ENCODE results near the gene FBXL15. TPM values are rescaled to one million over a fixed set of nuclear protein-coding genes. Genes with fewer than 3 reads are reported as not detected.
A peak's percentile ranks its signal among the peaks of the same experiment; 100 is the strongest.

The FBXL15 gene
- total RNA-seq, 4 donors from 2014 or later, result 18.6 to 41.9 (median 26.1) TPM

DNA sequence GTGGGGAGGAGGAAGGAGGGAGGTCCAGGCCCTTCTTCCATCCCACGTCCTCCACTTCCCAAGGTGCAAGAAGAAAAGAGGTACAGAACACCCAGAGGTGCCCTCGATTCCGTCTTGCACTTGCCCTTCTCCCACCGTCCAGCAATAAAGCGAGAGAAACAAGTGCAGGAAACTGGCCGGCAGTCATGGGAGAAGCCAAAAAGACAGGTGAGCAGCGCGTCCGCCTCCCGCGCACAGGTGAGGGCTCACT is 29.4 kb downstream of the FBXL15 start:
- Histone ChIP-seq H3K4me1 (peaks cover 0 to 23% (median 6%) of the 10 kb centered on the region in 3 donors), H3K4me3 (peak overlapping the region; percentile 62 to 89), H3K27ac (peak overlapping the region; percentile 0 to 93 (median 87)), H3K36me3 (no peaks in the 10 kb centered on the region), H3K9me3 (no peaks in the 10 kb centered on the region), H3K27me3 (no peaks in the 10 kb centered on the region)
- no peak for TF ChIP-seq POLR2AphosphoS5 (IDR thresholded peaks at IDR 0.05)
- TF ChIP-seq CTCF (IDR thresholded peaks at IDR 0.05), result no peak
- no peak for TF ChIP-seq EP300 (IDR thresholded peaks at IDR 0.05)
- no peak for TF ChIP-seq POLR2A (IDR thresholded peaks at IDR 0.05)
- 0% methylated on average over 1 of the region's 11 CpGs; no CpG with 5 or more reads in 1 of the 2 donors for WGBS, 2 donors (ENCODE audit: low coverage in 1 of 2)
- peak; percentile 1 for ATAC-seq

- peaks cover 0 to 23% (median 6%) of the 10 kb centered on the region in 3 donors for H3K4me1 ChIP-seq
- WGBS, 2 donors (ENCODE audit: low coverage in 1 of 2), result no CpG with 5 or more reads among the region's 104 CpGs
- no peaks in the 10 kb centered on the region for H3K36me3 ChIP-seq
- no peaks in the 10 kb centered on the region for H3K9me3 ChIP-seq
- peak; percentile 94 for ATAC-seq
- no peaks in the 10 kb centered on the region for H3K27me3 ChIP-seq
- peak overlapping the region; percentile 6 to 93 (median 87) for H3K27ac ChIP-seq
- peak in 3 of 4 experiments; percentile 1 to 31 (median 14) for TF ChIP-seq CTCF (IDR thresholded peaks at IDR 0.05)
- no peak for TF ChIP-seq EP300 (IDR thresholded peaks at IDR 0.05)
- TF ChIP-seq POLR2A (IDR thresholded peaks at IDR 0.05), result peak; percentile 61 to 69
- TF ChIP-seq POLR2AphosphoS5 (IDR thresholded peaks at IDR 0.05), result no peak
- H3K4me3 ChIP-seq, result peak overlapping the region; percentile 62 to 89
Observed at GRCh38 chr10:102450374-102451104, 29.9 kb downstream of the FBXL15 start.

DNA sequence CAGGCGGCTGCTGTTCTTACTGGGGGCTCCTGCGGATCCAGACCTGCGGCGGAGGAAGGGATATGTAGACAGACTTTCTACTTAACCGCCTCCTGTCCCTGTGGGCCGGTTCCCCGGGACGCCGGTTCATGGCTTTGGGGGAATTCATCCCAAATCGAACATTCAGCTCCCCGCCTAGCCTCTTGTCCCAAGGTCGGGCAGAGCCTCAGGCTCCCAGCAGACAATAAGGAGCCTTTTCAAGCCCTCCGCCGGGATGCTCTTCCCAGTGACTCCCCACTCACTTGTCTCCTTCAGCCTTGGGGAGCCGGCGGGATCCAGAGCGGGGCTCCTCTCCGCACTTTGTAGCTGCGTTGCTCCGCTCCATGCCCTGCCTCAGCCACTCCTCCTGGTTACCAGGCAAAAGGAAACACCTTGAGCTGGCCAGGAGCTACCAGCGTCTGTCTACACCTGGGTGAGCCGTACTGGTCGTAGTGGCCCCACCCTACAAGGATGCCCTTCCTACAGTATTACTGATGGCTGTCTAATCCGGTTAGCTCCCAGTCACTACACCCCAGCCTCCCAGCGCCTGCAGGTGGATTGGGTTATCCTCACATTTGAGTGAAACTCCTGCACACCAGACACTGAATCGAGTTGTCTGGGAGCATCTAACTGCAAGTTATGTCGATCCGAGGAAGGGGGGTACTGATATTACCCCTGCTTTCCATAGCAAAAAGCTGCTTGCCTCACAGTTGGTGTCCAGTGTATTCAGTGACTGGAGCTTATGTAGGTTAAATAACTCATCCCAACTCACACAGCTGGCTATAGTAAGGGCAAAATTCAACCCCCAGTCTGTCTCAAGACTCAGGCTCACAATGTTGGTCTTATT is 30.7 kb downstream of the FBXL15 start, which contains the start of gene C10orf95:
Gene C10orf95 (minus strand): TSS at position 439 of the 865 bp plus-strand sequence. CDS start 450 bp downstream, outside the sequence.
- TF ChIP-seq POLR2AphosphoS5 (IDR thresholded peaks at IDR 0.05), result no peak
- no peak for TF ChIP-seq EP300 (IDR thresholded peaks at IDR 0.05)
- TF ChIP-seq CTCF (IDR thresholded peaks at IDR 0.05), result no peak
- no peak for TF ChIP-seq POLR2A (IDR thresholded peaks at IDR 0.05)
- ATAC-seq, result no peak
- WGBS, 2 donors (ENCODE audit: low coverage in 1 of 2), result 0 to 40% methylated on average over 2 to 16 of the region's 28 CpGs

DNA sequence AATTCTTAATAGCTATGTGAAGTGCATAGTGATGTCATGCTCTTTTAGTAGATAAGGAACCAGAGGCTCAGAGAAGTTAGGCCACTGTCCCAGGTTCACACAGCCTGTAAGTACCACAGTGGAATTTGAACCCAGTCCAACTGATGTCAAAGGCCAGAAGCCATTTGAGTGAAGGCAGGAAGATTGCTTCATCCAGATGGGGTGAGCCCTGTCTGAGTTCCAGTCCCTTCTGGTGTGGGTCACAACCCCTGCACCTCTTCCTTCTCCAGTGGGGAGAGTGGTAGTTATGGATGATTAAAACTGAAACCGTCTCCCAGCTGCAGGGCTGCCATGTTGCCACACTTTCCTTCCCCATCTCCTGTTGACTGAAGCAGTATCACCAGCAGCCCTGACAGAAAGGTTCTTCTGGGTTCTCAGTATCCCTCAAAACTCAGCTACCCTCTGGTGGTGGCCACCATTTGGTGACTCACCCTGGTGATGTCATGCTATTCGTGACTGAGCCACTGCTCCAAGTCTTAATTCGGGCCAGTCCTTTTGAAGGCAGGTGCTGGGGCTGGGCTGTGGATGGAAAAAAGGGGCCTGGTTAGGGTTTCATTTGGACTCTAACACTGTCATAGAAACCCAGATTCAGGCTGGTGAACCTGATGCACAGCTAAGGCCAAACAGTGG is 32.2 kb downstream of the FBXL15 start:
- 36 to 67% methylated on average over 1 to 3 of the region's 3 CpGs for WGBS, 2 donors (ENCODE audit: low coverage in 1 of 2)
- TF ChIP-seq POLR2AphosphoS5 (IDR thresholded peaks at IDR 0.05) (no peak), POLR2A (IDR thresholded peaks at IDR 0.05) (no peak), CTCF (IDR thresholded peaks at IDR 0.05) (no peak), EP300 (IDR thresholded peaks at IDR 0.05) (no peak)
- Histone ChIP-seq H3K4me1 (peaks cover 0 to 23% (median 6%) of the 10 kb centered on the region in 3 donors), H3K27ac (peak overlapping the region in 3 of 4 donors; percentile 31 to 40 (median 32)), H3K9me3 (no peaks in the 10 kb centered on the region), H3K4me3 (no peak overlapping the region), H3K36me3 (no peaks in the 10 kb centered on the region), H3K27me3 (no peaks in the 10 kb centered on the region)
- peak; percentile 21 for ATAC-seq

More for the DNA sequence above, 30.7 kb downstream of the FBXL15 start, which contains the start of gene C10orf95:
- Histone ChIP-seq H3K36me3 (no peaks in the 10 kb centered on the region), H3K4me3 (peak within 1 kb of the TSS; percentile 62 to 89), H3K27ac (peak within 1 kb of the TSS; percentile 6 to 93 (median 87)), H3K27me3 (no peaks in the 10 kb centered on the region), H3K9me3 (no peaks in the 10 kb centered on the region), H3K4me1 (peaks cover 0 to 23% (median 6%) of the 10 kb centered on the region in 3 donors)

All from gastroesophageal sphincter (tissue), 4 donors.